Stimulated activated CD8-positive, alpha-beta memory T cell treated with anti-CD3 and anti-CD28 coated beads, Interleukin-7, amount 100 ng/mL, for 1 hour (primary cell): ENCODE data around the gene DHRS11.

Experiments
- DNase-seq, 2 donors: peaks; one replicate each; pipeline ENCODE4 v3.0.0-alpha.2; 2020; ENCODE audit warnings: low read depth in 2 of 2

Gene DHRS11

GRCh38 chr17:36650096-36650775, 58.6 kb downstream of the DHRS11 start:
- no peak for DNase-seq
